Measurements from ENCODE around the gene BARHL1. TPM values are rescaled to one million over a fixed set of nuclear protein-coding genes. Genes with fewer than 3 reads are reported as not detected.

Gene BARHL1
- total and polyA plus RNA-seq, 2 donors (not counting 1 experiment from before 2014, with no cell fraction given): not detected

DNA sequence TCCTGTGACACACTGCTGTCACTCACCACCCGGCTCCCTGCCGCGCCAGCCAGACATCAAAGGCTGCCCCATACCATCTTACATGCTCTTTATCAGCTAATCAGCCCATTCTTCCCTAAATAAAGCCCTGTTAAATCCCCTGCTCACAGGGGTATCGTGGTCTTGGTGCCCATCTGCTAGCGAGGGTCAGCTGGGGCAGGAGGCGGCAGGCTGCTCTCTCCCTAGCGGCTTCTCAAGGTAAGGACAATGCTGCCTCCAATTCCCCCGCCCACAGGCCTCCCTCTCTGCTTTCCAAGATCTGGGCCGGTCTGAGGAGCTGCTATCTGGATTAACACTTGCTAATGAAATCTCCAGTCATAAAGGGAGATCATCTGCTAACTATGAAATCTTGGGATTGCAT, 26.8 kb downstream of the BARHL1 start:
- Histone ChIP-seq H3K4me2 (ENCODE audit: extremely low read depth, insufficient read depth, low read length) (no peak overlapping the region), H3K9ac (ENCODE audit: insufficient read depth, low read length) (no peak overlapping the region), H3K79me2 (ENCODE audit: control insufficient read depth, insufficient read depth, low read length) (no peaks in the 10 kb centered on the region), H3K27me3 (ENCODE audit: control insufficient read depth, insufficient read depth, low read length) (no peaks in the 10 kb centered on the region), H2AFZ (ENCODE audit: low read length) (no peak overlapping the region), H3K27ac (ENCODE audit: insufficient read depth, low read length) (no peak overlapping the region), H3K4me3 (replicated peaks in 1 of 4; ENCODE audit: control extremely low read depth in 1 of 4, insufficient read depth in 1 of 4, low read depth in 3 of 4, low read length in 4 of 4) (no peak overlapping the region), H4K20me1 (ENCODE audit: control insufficient read depth, extremely low read depth, insufficient read depth, low read length) (no peaks in the 10 kb centered on the region), H3K36me3 (ENCODE audit: control insufficient read depth, insufficient read depth, low read length) (peaks cover 8% of the 10 kb centered on the region), H3K9me3 (ENCODE audit: control insufficient read depth, insufficient read depth, low read depth, low read length) (no peaks in the 10 kb centered on the region), H3K4me1 (ENCODE audit: control insufficient read depth, extremely low read depth, insufficient read depth, low read length) (peaks cover 3% of the 10 kb centered on the region)
- TF ChIP-seq EZH2 (IDR thresholded peaks at IDR 0.05; ENCODE audit: low read length, missing control alignments): no peak
- TF ChIP-seq, protein P1, sequence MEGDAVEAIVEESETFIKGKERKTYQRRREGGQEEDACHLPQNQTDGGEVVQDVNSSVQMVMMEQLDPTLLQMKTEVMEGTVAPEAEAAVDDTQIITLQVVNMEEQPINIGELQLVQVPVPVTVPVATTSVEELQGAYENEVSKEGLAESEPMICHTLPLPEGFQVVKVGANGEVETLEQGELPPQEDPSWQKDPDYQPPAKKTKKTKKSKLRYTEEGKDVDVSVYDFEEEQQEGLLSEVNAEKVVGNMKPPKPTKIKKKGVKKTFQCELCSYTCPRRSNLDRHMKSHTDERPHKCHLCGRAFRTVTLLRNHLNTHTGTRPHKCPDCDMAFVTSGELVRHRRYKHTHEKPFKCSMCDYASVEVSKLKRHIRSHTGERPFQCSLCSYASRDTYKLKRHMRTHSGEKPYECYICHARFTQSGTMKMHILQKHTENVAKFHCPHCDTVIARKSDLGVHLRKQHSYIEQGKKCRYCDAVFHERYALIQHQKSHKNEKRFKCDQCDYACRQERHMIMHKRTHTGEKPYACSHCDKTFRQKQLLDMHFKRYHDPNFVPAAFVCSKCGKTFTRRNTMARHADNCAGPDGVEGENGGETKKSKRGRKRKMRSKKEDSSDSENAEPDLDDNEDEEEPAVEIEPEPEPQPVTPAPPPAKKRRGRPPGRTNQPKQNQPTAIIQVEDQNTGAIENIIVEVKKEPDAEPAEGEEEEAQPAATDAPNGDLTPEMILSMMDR (conservative IDR thresholded peaks at IDR 0.05 in 1 of 2, IDR thresholded peaks at IDR 0.05 in 1 of 2; ENCODE audit: low read depth in 1 of 2, low read length in 2 of 2): no peak
- DNase-seq (ENCODE audit: low read depth in 2 of 2): no peak

DNA sequence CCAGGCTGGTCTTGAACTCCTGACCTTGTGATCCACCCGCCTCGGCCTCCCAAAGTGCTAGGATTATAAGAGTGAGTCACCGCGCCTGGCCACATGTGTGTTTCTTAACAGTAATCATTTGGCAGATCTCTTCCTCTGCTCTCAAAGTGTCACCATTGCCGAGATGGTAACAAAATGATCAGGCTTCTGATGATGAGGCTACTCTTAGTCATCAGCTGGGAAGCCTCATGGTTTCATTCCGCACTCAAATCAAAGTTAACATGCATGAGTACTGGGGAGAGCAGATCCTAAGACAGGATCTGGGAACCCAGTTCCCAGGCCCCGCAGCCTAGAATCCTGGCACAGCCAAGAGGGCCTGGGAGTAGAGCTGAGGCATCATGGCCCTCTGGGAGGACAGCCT, 27.4 kb downstream of the BARHL1 start:
- peak; percentile 88 to 96 for DNase-seq (ENCODE audit: low read depth in 2 of 2)
- no peaks in the 10 kb centered on the region for H3K27me3 ChIP-seq (ENCODE audit: control insufficient read depth, insufficient read depth, low read length)
- peaks cover 3% of the 10 kb centered on the region for H3K4me1 ChIP-seq (ENCODE audit: control insufficient read depth, extremely low read depth, insufficient read depth, low read length)
- no peaks in the 10 kb centered on the region for H3K9me3 ChIP-seq (ENCODE audit: control insufficient read depth, insufficient read depth, low read depth, low read length)
- TF ChIP-seq EZH2 (IDR thresholded peaks at IDR 0.05; ENCODE audit: low read length, missing control alignments): no peak
- TF ChIP-seq, protein P1 (conservative IDR thresholded peaks at IDR 0.05 in 1 of 2, IDR thresholded peaks at IDR 0.05 in 1 of 2; ENCODE audit: low read depth in 1 of 2, low read length in 2 of 2): no peak
- no peaks in the 10 kb centered on the region for H3K79me2 ChIP-seq (ENCODE audit: control insufficient read depth, insufficient read depth, low read length)
- peaks cover 8% of the 10 kb centered on the region for H3K36me3 ChIP-seq (ENCODE audit: control insufficient read depth, insufficient read depth, low read length)
- no peak overlapping the region for H3K4me2 ChIP-seq (ENCODE audit: extremely low read depth, insufficient read depth, low read length)
- H3K27ac ChIP-seq (ENCODE audit: insufficient read depth, low read length): no peak overlapping the region
- H4K20me1 ChIP-seq (ENCODE audit: control insufficient read depth, extremely low read depth, insufficient read depth, low read length): no peaks in the 10 kb centered on the region
- no peak overlapping the region for H2AFZ ChIP-seq (ENCODE audit: low read length)
- H3K4me3 ChIP-seq (replicated peaks in 1 of 4; ENCODE audit: control extremely low read depth in 1 of 4, insufficient read depth in 1 of 4, low read depth in 3 of 4, low read length in 4 of 4): no peak overlapping the region
- H3K9ac ChIP-seq (ENCODE audit: insufficient read depth, low read length): no peak overlapping the region

DNA sequence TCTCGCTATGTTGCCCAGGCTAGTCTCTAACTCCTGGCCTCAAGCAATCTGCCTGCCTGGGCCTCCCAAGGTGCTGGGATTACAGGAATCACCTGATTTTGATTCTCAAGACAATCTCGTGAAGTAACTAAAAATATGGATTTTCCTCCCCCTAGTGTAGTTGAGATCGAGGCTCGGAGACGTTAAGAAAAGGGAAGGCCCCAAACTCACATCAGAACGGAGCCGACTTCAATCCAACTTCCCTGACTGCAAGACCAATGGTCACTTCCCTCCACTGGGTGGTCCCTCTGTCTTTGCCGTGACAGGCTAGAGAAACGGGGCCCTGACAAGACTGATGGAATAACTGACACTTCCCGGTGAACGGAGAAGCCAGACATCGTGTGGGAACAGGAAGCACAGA, 28.3 kb downstream of the BARHL1 start:
- Histone ChIP-seq H3K79me2 (ENCODE audit: control insufficient read depth, insufficient read depth, low read length) (no peaks in the 10 kb centered on the region), H3K4me2 (ENCODE audit: extremely low read depth, insufficient read depth, low read length) (no peak overlapping the region), H3K27ac (ENCODE audit: insufficient read depth, low read length) (no peak overlapping the region), H3K9ac (ENCODE audit: insufficient read depth, low read length) (no peak overlapping the region), H3K36me3 (ENCODE audit: control insufficient read depth, insufficient read depth, low read length) (peaks cover 8% of the 10 kb centered on the region), H3K9me3 (ENCODE audit: control insufficient read depth, insufficient read depth, low read depth, low read length) (no peaks in the 10 kb centered on the region), H3K4me1 (ENCODE audit: control insufficient read depth, extremely low read depth, insufficient read depth, low read length) (peaks cover 3% of the 10 kb centered on the region), H2AFZ (ENCODE audit: low read length) (no peak overlapping the region), H3K27me3 (ENCODE audit: control insufficient read depth, insufficient read depth, low read length) (no peaks in the 10 kb centered on the region), H4K20me1 (ENCODE audit: control insufficient read depth, extremely low read depth, insufficient read depth, low read length) (no peaks in the 10 kb centered on the region), H3K4me3 (replicated peaks in 1 of 4; ENCODE audit: control extremely low read depth in 1 of 4, insufficient read depth in 1 of 4, low read depth in 3 of 4, low read length in 4 of 4) (no peak overlapping the region)
- TF ChIP-seq, protein P1 (conservative IDR thresholded peaks at IDR 0.05 in 1 of 2, IDR thresholded peaks at IDR 0.05 in 1 of 2; ENCODE audit: low read depth in 1 of 2, low read length in 2 of 2): no peak
- TF ChIP-seq EZH2 (IDR thresholded peaks at IDR 0.05; ENCODE audit: low read length, missing control alignments): no peak
- no peak for DNase-seq (ENCODE audit: low read depth in 2 of 2)

Measured in fibroblast of lung (primary cell).